Measurements from ENCODE around the gene EDARADD.

EDARADD gene

DNA sequence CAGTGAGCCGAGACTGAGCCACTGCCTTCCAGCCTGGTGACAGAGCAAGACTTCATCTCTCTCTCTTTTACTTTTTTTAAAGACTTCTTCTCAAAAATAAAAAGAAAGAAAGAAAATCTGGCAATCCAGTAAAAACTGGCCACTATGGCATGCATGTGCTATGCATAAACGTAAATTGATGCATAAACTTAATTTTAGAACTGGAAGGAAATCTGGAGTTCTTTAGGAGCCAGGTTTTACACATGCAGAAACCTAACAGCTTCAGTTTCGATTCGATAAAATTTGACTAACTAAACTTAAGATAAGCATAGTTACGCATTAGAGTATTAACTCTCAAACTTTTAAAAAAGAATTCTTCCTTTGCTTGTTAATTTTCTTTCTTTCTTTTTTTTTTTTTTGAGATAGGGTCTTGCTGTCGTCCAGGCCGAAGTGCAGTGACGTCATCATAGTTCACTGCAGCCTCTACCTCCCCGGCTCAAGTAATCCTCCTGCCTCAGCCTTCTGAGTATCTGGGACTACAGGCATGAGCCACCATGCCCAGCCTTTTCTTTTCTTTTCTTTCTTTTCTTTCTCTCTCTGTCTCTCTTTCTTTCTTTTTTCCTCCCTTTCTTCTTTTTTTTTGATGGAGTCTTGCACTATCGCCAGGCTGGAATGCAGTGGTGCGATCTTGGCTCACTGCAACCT, 117.8 kb downstream of the EDARADD start:
- in situ Hi-C loops (cut with MboI; ENCODE audit: low sequenced_read_pairs) = no loop called here

GRCh38 chr1:236514703-236515442, 120.8 kb downstream of the EDARADD start:
- in situ Hi-C loops (cut with MboI; ENCODE audit: low sequenced_read_pairs) = no loop called here

DNA sequence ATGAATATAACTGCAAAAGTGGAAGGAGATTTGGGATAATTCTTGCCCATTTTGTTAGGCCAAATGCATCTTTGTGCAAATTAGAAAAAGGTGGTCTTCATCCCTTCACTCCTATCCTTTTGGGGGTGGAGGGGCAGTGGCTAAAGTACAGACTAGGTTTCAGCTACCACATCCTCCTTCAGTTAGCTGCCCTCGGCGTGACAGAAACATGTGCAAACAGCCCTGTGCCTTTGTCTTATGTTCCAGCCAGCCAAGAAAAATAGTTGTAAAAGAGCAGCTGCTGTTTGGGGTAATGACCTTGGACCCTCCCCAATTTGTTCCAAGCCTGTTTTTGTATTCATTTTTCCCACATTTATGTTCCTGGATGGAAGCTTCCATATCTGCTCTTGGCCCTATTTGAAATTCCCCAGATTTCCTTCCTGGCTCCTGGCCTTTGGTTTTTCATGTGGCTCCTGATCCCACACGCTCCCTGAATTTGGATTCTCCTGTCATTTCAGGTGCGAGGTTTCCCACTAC, 121.4 kb downstream of the EDARADD start:
- in situ Hi-C loops (cut with MboI; ENCODE audit: low sequenced_read_pairs) = no loop called here

DNA sequence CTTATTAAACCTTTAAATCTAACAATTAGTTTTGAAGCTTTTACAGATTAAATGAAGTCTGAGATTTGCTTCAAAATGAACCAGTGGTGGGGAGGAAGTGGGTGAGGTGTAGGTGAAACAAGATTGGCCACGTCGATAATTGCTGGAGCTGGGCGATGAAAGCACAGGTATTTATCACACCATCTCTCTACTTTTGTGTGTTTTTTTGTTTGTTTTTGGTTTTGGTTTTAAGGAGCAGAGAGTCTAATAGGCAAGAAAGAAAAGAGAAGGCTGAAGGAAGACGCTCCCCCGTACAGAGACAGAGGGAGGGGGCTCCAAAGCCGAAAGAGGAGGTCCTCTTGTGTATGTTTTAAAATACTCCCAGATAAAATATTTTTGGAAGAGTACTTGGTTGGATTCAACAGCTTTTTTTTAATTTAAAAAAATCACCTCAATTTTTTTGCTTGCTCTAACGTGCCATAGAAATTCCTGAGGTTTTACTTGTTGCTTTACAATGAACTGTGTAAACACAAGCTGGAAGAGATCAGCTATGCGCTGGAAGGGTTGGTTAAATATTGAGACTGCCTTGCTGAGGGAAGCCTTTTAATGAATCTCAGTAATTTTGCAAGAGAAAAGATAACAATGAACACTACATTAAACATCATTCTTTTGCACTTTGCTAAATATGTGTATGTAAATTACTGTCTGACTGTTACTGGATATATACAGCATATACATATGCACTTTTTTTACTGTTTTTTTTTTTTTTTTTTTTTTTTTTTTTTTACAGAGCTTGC, 123.0 kb downstream of the EDARADD start:
- in situ Hi-C loops (cut with MboI; ENCODE audit: low sequenced_read_pairs) = no loop called here

GRCh38 chr1:236518322-236518721, 124.2 kb downstream of the EDARADD start:
- in situ Hi-C loops (cut with MboI; ENCODE audit: low sequenced_read_pairs) = no loop called here

GRCh38 chr1:236520445-236521005, 126.4 kb downstream of the EDARADD start:
- in situ Hi-C loops (cut with MboI; ENCODE audit: low sequenced_read_pairs) = no loop called here

DNA sequence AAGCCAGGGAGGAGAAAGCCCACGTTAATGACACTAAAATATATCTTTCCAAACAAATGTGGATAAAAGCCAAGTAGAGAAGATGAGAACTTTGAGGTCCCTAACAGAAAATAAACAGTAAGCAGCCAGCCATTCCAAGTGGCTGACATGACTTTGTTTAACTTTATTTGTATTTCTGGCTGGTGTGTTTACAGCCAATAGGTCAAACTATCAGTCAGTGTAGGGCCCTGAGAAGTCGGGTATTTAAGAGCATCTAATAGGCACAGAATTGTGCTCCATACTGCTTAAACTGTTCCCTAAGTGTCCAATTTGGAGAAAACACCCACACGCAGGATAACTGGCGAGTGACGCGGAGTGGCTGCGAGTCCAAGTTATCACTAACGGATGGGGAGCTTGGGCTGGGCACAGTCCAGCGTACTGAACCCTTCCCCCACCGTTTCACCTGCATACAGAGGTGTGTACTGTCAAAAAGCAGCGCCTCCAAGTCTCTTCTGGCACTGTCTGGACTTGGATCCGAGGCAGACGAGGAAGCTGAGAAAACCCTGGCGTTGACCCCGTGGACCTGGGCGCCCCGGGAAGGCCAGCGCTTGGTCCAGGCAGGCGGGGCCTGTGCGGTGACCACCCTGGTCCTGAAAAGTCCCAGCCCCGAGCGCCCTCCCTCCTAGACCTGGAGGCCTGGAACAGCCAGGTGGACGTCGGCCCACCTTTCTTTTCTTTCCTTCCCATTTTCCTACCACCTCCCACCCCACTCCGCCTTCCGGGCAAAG, 129.0 kb downstream of the EDARADD start:
- in situ Hi-C loops (cut with MboI; ENCODE audit: low sequenced_read_pairs) = no loop called here

DNA sequence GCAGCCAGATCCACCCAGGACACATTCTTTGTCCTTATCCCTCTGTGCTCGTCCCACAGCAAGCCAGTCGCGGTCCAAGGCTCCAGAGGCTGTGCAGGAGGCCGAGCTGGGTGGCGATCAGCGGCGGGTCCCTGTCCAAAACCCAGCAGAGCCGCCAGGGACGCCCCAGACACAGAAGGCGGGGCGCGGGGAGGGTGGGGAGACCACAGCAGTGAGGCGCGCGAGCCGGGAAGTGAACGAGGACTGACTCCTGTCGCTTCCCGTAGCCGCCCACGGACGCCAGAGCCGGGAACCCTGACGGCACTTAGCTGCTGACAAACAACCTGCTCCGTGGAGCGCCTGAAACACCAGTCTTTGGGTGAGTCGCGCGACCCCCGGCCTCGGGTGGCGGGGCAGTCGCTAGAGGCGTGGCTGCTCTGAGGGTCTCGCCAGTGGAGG, 129.6 kb downstream of the EDARADD start, which contains the start of gene LGALS8:
LGALS8 (plus strand) TSS at position 279 of the 438 bp plus-strand sequence. CDS start 2,089 bp downstream, outside the sequence.
- in situ Hi-C loops (cut with MboI; ENCODE audit: low sequenced_read_pairs) = no loop called here

DNA sequence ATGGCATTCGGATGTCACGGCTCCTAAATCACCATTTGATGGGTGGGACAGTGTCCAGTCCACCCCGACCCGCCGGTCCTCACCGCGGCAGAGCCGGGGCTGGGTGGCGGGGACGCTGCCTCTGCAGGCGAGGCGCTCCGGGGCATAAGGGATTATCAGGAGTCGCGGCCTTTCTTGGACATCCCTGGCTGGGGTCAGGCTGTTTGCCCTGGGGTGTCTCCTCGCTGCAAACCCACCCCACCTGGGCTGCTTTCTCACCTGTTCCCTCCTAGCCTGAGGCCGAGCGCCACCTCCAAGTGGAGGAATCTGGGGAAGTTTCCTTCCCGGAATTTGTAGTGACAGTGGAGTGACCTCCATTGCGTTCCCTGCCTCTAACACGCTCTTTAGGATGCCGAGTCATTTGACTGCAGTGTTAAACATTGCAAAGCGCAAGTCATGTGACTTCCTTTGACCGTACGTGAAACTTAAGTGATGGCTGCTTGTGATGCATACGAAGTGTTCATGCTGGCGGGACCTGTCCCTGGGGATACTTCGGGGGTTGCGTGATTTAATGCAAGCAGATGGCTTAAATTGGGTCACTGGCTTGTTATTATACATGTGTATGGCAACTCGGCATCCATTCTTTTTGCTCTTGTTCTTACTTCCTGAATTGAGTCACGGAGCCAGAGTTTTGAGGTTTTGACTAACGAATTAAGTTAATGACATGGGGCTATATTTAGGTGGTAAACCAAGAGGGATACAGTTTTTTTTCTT, 130.2 kb downstream of the EDARADD start:
- in situ Hi-C loops (cut with MboI; ENCODE audit: low sequenced_read_pairs) = no loop called here

- in situ Hi-C loops (cut with MboI; ENCODE audit: low sequenced_read_pairs) = no loop called here
These were observed 130.8 kb downstream of the EDARADD start for GRCh38 chr1:236524895-236525184.

- in situ Hi-C loops (cut with MboI; ENCODE audit: low sequenced_read_pairs) = no loop called here
These were observed 132.0 kb downstream of the EDARADD start for GRCh38 chr1:236526079-236526478.

GRCh38 chr1:236530286-236530685, 136.2 kb downstream of the EDARADD start:
- in situ Hi-C loops (cut with MboI; ENCODE audit: low sequenced_read_pairs) = no loop called here

- in situ Hi-C loops (cut with MboI; ENCODE audit: low sequenced_read_pairs) = no loop called here
These were observed 136.9 kb downstream of the EDARADD start for GRCh38 chr1:236530959-236531358.

GRCh38 chr1:236532850-236533249, 138.8 kb downstream of the EDARADD start:
- in situ Hi-C loops (cut with MboI; ENCODE audit: low sequenced_read_pairs) = no loop called here

DNA sequence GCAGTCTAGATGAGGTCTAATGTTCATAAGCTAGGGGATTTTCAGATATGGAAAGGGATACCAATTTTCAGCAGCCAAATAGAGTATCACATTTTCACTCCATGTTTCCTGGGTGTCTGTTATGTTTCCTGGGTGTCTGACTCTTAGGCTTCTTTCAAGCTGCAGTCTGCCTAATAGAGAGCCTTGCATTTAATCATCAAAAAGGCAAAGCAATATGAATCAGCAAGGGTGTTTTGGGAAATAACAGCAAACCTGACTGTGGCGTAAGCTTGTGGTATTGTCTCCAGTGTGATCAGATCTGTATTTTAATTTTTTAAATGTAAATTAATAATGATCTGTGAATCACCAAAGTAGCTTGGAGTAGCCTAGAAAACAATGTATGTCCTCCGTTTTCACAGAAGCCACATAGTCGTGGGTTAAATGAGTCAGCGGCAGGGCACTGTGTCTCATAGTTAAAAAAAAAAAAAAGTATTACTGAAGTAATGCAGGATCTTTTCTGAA, 140.1 kb downstream of the EDARADD start:
- in situ Hi-C loops (cut with MboI; ENCODE audit: low sequenced_read_pairs) = no loop called here
